Measurements from ENCODE around the gene UQCC2. TPM values are rescaled to one million over a fixed set of nuclear protein-coding genes. Genes with fewer than 3 reads are reported as not detected.

UQCC2 gene
- total and polyA plus RNA-seq, 7 donors: 118 to 184 (median 141) TPM

GRCh38 chr6:33730611-33731010, 19.1 kb upstream of the UQCC2 start:
- peak in 1 of 2 donors; percentile 82 for DNase-seq
- no peak for TF ChIP-seq CTCF (IDR thresholded peaks at IDR 0.05)
- Histone ChIP-seq H3K36me3 (ENCODE audit: insufficient read depth in 1 of 2, low read depth in 1 of 2) (peaks cover 3 to 86% of the 10 kb centered on the region in 2 donors), H3K9me3 (no peaks in the 10 kb centered on the region), H3K4me3 (peak overlapping the region; percentile 48), H3K27me3 (ENCODE audit: insufficient read depth in 3 of 3, low read length in 2 of 3) (no peaks in the 10 kb centered on the region), H3K4me1 (peaks cover 82% of the 10 kb centered on the region), H3K27ac (peak overlapping the region; percentile 100)
- WGBS, 3 donors: 35 to 59% (median 38%) methylated on average over 10 of the region's 10 CpGs
- ATAC-seq: peak in 3 of 4 donors; percentile 17 to 33 (median 30)
- intact Hi-C loops (cut with DNase I): no loop called here

- peaks cover 66% of the 10 kb centered on the region for H3K4me1 ChIP-seq
- no peaks in the 10 kb centered on the region for H3K9me3 ChIP-seq
- ATAC-seq (no peak), DNase-seq (no peak)
- peaks cover 3 to 85% of the 10 kb centered on the region in 2 donors for H3K36me3 ChIP-seq (ENCODE audit: insufficient read depth in 1 of 2, low read depth in 1 of 2)
- intact Hi-C loops (cut with DNase I): no loop called here
- 73 to 87% (median 74%) methylated on average over 6 of the region's 6 CpGs for WGBS, 3 donors
- no peak for TF ChIP-seq CTCF (IDR thresholded peaks at IDR 0.05)
- peak overlapping the region; percentile 100 for H3K27ac ChIP-seq
- H3K27me3 ChIP-seq (ENCODE audit: insufficient read depth in 3 of 3, low read length in 2 of 3): no peaks in the 10 kb centered on the region
- no peak overlapping the region for H3K4me3 ChIP-seq
Observed at GRCh38 chr6:33729059-33729458, 17.6 kb upstream of the UQCC2 start.

- Histone ChIP-seq H3K27ac (peak overlapping the region; percentile 100), H3K4me1 (peaks cover 61% of the 10 kb centered on the region)
Observed at GRCh38 chr6:33728438-33728837, 16.9 kb upstream of the UQCC2 start.

GRCh38 chr6:33727932-33728331, 16.4 kb upstream of the UQCC2 start:
- H3K36me3 ChIP-seq (ENCODE audit: insufficient read depth in 1 of 2, low read depth in 1 of 2): peaks cover 3 to 85% of the 10 kb centered on the region in 2 donors
- DNase-seq: peak in 1 of 2 donors; percentile 76
- H3K4me3 ChIP-seq: no peak overlapping the region
- H3K27ac ChIP-seq: peak overlapping the region; percentile 100
- H3K4me1 ChIP-seq: peaks cover 56% of the 10 kb centered on the region
- no peak for TF ChIP-seq CTCF (IDR thresholded peaks at IDR 0.05)
- no peaks in the 10 kb centered on the region for H3K9me3 ChIP-seq
- intact Hi-C loops (cut with DNase I): no loop called here
- WGBS, 3 donors: 31 to 37% (median 32%) methylated on average over 11 of the region's 11 CpGs
- no peaks in the 10 kb centered on the region for H3K27me3 ChIP-seq (ENCODE audit: insufficient read depth in 3 of 3, low read length in 2 of 3)
- peak in 3 of 4 donors; percentile 1 to 16 (median 5) for ATAC-seq

More at GRCh38 chr6:33728438-33728837, 16.9 kb upstream of the UQCC2 start:
- no peak overlapping the region for H3K4me3 ChIP-seq
- ATAC-seq (peak; percentile 0 to 10 (median 4)), DNase-seq (peak in 1 of 2 donors; percentile 77)
- no peaks in the 10 kb centered on the region for H3K27me3 ChIP-seq (ENCODE audit: insufficient read depth in 3 of 3, low read length in 2 of 3)
- 36 to 66% (median 38%) methylated on average over 11 of the region's 11 CpGs for WGBS, 3 donors
- H3K36me3 ChIP-seq (ENCODE audit: insufficient read depth in 1 of 2, low read depth in 1 of 2): peaks cover 3 to 85% of the 10 kb centered on the region in 2 donors
- intact Hi-C loops (cut with DNase I): no loop called here
- no peaks in the 10 kb centered on the region for H3K9me3 ChIP-seq
- no peak for TF ChIP-seq CTCF (IDR thresholded peaks at IDR 0.05)

- Histone ChIP-seq H3K27ac (peak overlapping the region; percentile 100), H3K9me3 (no peaks in the 10 kb centered on the region), H3K36me3 (ENCODE audit: insufficient read depth in 1 of 2, low read depth in 1 of 2) (peaks cover 3 to 87% of the 10 kb centered on the region in 2 donors), H3K27me3 (ENCODE audit: insufficient read depth in 3 of 3, low read length in 2 of 3) (no peaks in the 10 kb centered on the region), H3K4me1 (peaks cover 48% of the 10 kb centered on the region), H3K4me3 (no peak overlapping the region)
- intact Hi-C loops (cut with DNase I): no loop called here
- ATAC-seq (no peak), DNase-seq (no peak)
- TF ChIP-seq CTCF (IDR thresholded peaks at IDR 0.05): no peak
- WGBS, 3 donors: 49 to 68% (median 51%) methylated on average over 7 of the region's 7 CpGs
Observed at GRCh38 chr6:33727126-33727525, 15.6 kb upstream of the UQCC2 start.

All from psoas muscle (tissue), 8 donors.